ENCODE results near the gene NLGN3.

- no peak for TF ChIP-seq CTCF (IDR thresholded peaks at IDR 0.05)
- TF ChIP-seq POLR2AphosphoS5 (IDR thresholded peaks at IDR 0.05) = no peak
- TF ChIP-seq POLR2A (IDR thresholded peaks at IDR 0.05) = no peak
- TF ChIP-seq EP300 (IDR thresholded peaks at IDR 0.05) = no peak
These were observed 36.8 kb upstream of the NLGN3 start for GRCh38 chrX:71107762-71108360.
